WTC11 (cell line): Measurements from ENCODE around the gene CYP26A1.

Experiments used
- CTCF ChIP-seq: fragments of 200-600 bp; IDR thresholded peaks from 2 replicates; pipeline ENCODE4 v1.8.0; 2022; ENCODE audit warnings: antibody characterized with exemption
- FOXK1 ChIP-seq: sonication (generic); formaldehyde crosslinking; IDR thresholded peaks from 2 replicates; pipeline ENCODE4 v1.8.0; 2022; ENCODE audit warnings: mild to moderate bottlenecking, moderate library complexity, missing genetic modification reagents
- MXD4 ChIP-seq: fragments of 250-450 bp; sonication (Bioruptor Pico); IDR thresholded peaks from 2 replicates; pipeline ENCODE4 v1.8.0; 2021; ENCODE audit warnings: mild to moderate bottlenecking, moderate library complexity, borderline replicate concordance
- NFYB ChIP-seq: sonication (generic); formaldehyde crosslinking; conservative IDR thresholded peaks from 2 replicates; pipeline ENCODE4 v1.8.0; 2022; ENCODE audit warnings: low read depth, missing genetic modification reagents
- SP1 ChIP-seq: sonication (generic); formaldehyde crosslinking; conservative IDR thresholded peaks from 2 replicates; pipeline ENCODE4 v1.8.1; 2022; ENCODE audit warnings: missing genetic modification reagents
- ZMAT4 ChIP-seq: fragments of 250-450 bp; sonication (Bioruptor Pico); IDR thresholded peaks from 2 replicates; pipeline ENCODE4 v1.9.0; 2021; ENCODE audit warnings: mild to moderate bottlenecking
- ZNF121 ChIP-seq: sonication (generic); formaldehyde crosslinking; IDR thresholded peaks from 2 replicates; pipeline ENCODE4 v1.8.0; 2023; ENCODE audit warnings: missing genetic modification reagents

GRCh38 chr10:93072225-93072712 is 1.4 kb upstream of the CYP26A1 start:
- TF ChIP-seq NFYB (CRISPR knock-in tag): no peak
- no peak for TF ChIP-seq CTCF
- TF ChIP-seq SP1: no peak
- no peak for TF ChIP-seq ZMAT4
- no peak for TF ChIP-seq MXD4 (CRISPR knock-in tag)
- no peak for TF ChIP-seq ZNF121 (CRISPR knock-in tag)
- TF ChIP-seq FOXK1: no peak
